HCT116 (cell line): Measurements from ENCODE around the gene DMRT2.

Experiments
- ATF3 ChIP-seq: IDR thresholded peaks from 2 replicates; pipeline ENCODE4 v1.6.1; 2012
- CEBPB ChIP-seq: IDR thresholded peaks from 2 replicates; pipeline ENCODE4 v1.6.1; 2012; ENCODE audit warnings: low read depth
- CTCF ChIP-seq, 3 experiments: fragments of 200-600 bp in 1 of 3; sonication (generic) in 1 of 3; IDR thresholded peaks in 2 of 3; conservative IDR thresholded peaks in 1 of 3; 2 replicates each; pipeline ENCODE4 v1.5.1; 2012 to 2017; ENCODE audit warnings: low read depth in 2 of 3, low read length in 2 of 3, antibody characterized with exemption in 1 of 3, borderline replicate concordance in 1 of 3, control low read depth in 1 of 3, mild to moderate bottlenecking in 1 of 3, mixed read lengths in 1 of 3, mixed run types in 1 of 3, moderate library complexity in 1 of 3; ENCODE audit not compliant: insufficient read depth in 1 of 3
- ELF1 ChIP-seq: IDR thresholded peaks from 2 replicates; pipeline ENCODE4 v1.6.1; 2012; ENCODE audit warnings: low read depth, borderline replicate concordance
- EZH2 ChIP-seq: fragments of 200-600 bp; sonication (generic); IDR thresholded peaks from 2 replicates; pipeline ENCODE4 v1.6.1; 2017; ENCODE audit warnings: antibody characterized with exemption, mixed run types
- JUND ChIP-seq: IDR thresholded peaks from 2 replicates; pipeline ENCODE4 v1.6.1; 2012
- MAX ChIP-seq: IDR thresholded peaks from 2 replicates; pipeline ENCODE4 v1.6.1; 2012
- POLR2A ChIP-seq: IDR thresholded peaks from 2 replicates; pipeline ENCODE4 v1.7.0; 2011; ENCODE audit warnings: borderline replicate concordance; ENCODE audit not compliant: insufficient read depth, insufficient read length; ENCODE audit errors: extremely low read depth
- POLR2AphosphoS5 ChIP-seq: IDR thresholded peaks from 2 replicates; pipeline ENCODE4 v1.6.1; 2011; ENCODE audit warnings: mild to moderate bottlenecking, low read depth, low read length, moderate library complexity
- RAD21 ChIP-seq: IDR thresholded peaks from 2 replicates; pipeline ENCODE4 v1.6.1; 2012; ENCODE audit warnings: low read depth, mild to moderate bottlenecking
- REST ChIP-seq: IDR thresholded peaks from 2 replicates; pipeline ENCODE4 v1.6.1; 2012; ENCODE audit warnings: low read depth
- ZBTB33 ChIP-seq: IDR thresholded peaks from 2 replicates; pipeline ENCODE4 v1.6.1; 2011; ENCODE audit warnings: mild to moderate bottlenecking, low read length, moderate library complexity; ENCODE audit not compliant: insufficient replicate concordance; ENCODE audit errors: extremely low read depth
- ZFX ChIP-seq: fragments of 450-650 bp; IDR thresholded peaks from 2 replicates; pipeline ENCODE4 v1.6.1; 2017

GRCh38 chr9:1002678-1003077 lies 47.5 kb upstream of the DMRT2 start:
- TF ChIP-seq ZBTB33 (no peak), CTCF (IDR thresholded peaks at IDR 0.05 in 2 of 3, conservative IDR thresholded peaks at IDR 0.05 in 1 of 3; ENCODE audit: borderline replicate concordance in 1 of 3, insufficient read depth in 1 of 3, low read depth in 2 of 3, low read length in 2 of 3) (no peak), REST (no peak), POLR2AphosphoS5 (no peak), EZH2 (no peak), CEBPB (no peak), JUND (no peak), MAX (no peak), RAD21 (no peak), POLR2A (no peak), ATF3 (no peak), ELF1 (no peak), ZFX (no peak)
